Measurements from ENCODE around the gene CFAP410. TPM values are rescaled to one million over a fixed set of nuclear protein-coding genes. Genes with fewer than 3 reads are reported as not detected.

CFAP410 gene
- 11.0 and 11.3 TPM in 2 replicates for total RNA-seq

GRCh38 chr21:44338971-44339910 is at the start of gene CFAP410:
CFAP410 (minus strand) TSS chr21:44339390; CDS start chr21:44339194, 196 bp downstream.

DNA sequence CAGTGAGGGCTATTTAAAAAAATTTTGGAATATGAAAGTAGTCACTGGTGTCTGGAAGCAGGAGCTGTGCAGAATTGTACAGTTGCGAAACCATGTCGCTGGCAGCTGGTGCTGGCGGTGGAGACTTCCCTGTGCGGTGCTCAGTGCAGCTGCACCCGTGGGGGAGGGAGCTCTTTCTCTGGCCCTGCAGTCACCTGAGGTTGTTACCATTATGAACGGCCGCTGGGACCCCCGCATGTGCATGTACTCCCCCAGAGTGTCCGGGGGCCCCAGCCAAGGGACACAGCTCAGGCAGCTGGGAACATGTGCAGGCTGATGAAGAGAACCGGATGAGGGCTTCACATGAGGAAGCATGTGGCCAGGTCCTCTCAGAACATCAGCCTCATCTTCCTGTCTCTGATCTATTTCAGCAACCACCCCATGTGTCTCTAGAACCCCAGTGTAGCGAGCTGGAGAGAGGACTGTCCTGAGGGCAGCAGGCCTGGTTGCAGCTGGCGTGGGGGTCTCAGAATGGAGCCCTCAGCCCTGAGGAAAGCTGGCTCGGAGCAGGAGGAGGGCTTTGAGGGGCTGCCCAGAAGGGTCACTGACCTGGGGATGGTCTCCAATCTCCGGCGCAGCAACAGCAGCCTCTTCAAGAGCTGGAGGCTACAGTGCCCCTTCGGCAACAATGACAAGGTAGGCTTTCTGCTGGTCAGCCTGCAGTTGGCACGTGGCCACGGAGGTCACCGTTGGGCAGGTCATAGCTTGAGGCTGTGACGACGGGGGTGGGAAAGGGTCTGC is 14.2 kb upstream of the CFAP410 start, which contains the start of gene TRPM2:
TRPM2 (plus strand) TSS at position 431 of the 780 bp plus-strand sequence; CDS start at position 511, 80 bp downstream.

GRCh38 chr21:44299458-44300261 is 39.5 kb downstream of the CFAP410 start, which contains the start of gene PFKL:
PFKL (plus strand) TSS chr21:44300053; CDS start chr21:44300106, 53 bp downstream.

GRCh38 chr21:44285138-44285992 is 53.8 kb downstream of the CFAP410 start, which contains the start of gene AIRE:
AIRE (plus strand) TSS chr21:44285876; CDS start chr21:44286007, 131 bp downstream.

Other genes starting within 250 kb of the CFAP410 start
- 3.1 and 3.5 TPM in 2 replicates for gene PWP2, start 232.0 kb downstream of the CFAP410 start, total RNA-seq
- gene GATD3, start 205.7 kb downstream of the CFAP410 start, total RNA-seq: 32.3 and 74.0 TPM in 2 replicates
- gene ICOSLG, start 98.4 kb downstream of the CFAP410 start, total RNA-seq: 0.09 and 0.16 TPM in 2 replicates
- gene DNMT3L, start 77.5 kb downstream of the CFAP410 start, total RNA-seq: not detected in 2 replicates
- gene AIRE, start 53.5 kb downstream of the CFAP410 start, total RNA-seq: not detected in 2 replicates
- gene PFKL, start 39.3 kb downstream of the CFAP410 start, total RNA-seq: 245 and 255 TPM in 2 replicates
- under 0.01 TPM in 1 of 2 replicates, not detected in the other for gene TRPM2, start 14.2 kb upstream of the CFAP410 start, total RNA-seq
- gene LRRC3, start 116.1 kb upstream of the CFAP410 start, total RNA-seq: under 0.01 TPM in 2 replicates
- gene KRTAP10-1, start 200.8 kb upstream of the CFAP410 start, total RNA-seq: not detected in 2 replicates
- gene KRTAP10-2, start 212.1 kb upstream of the CFAP410 start, total RNA-seq: not detected in 2 replicates
- gene KRTAP10-3, start 219.4 kb upstream of the CFAP410 start, total RNA-seq: not detected in 2 replicates
- not detected in 2 replicates for gene KRTAP10-4, start 234.3 kb upstream of the CFAP410 start, total RNA-seq
- gene KRTAP10-5, start 241.2 kb upstream of the CFAP410 start, total RNA-seq: not detected in 2 replicates

Measured in bronchial smooth muscle cell (primary cell).